HCT116 (cell line): ENCODE data around the gene SLC2A5. TPM values are rescaled to one million over a fixed set of nuclear protein-coding genes. Genes with fewer than 3 reads are reported as not detected.

Experiments
- ATAC-seq: fragments of 200-7000 bp; cut with Tn5 transposase; 2 replicates; pipeline ENCODE4 v1.9.1; 2020; ENCODE audit warnings: mild to moderate bottlenecking, moderate library complexity
- BruUV-seq: library from RNA; stranded (reverse); fragments of 400-500 nt; replicated peaks from 2 replicates; lab custom pipeline; 2021; lab: Mats Ljungman, UMichigan
- CTCF ChIA-PET: fragments of 300-600 bp; sonication (Branson Sonifier 250); formaldehyde crosslinking; loops from one replicate; lab custom pipeline; 2021; ENCODE audit warnings: antibody characterized with exemption; lab: Charles Lee
- POLR2A ChIA-PET: fragments of 300-600, 350-600 bp; sonication (Branson Sonifier 250); formaldehyde crosslinking; loops from one replicate; lab custom pipeline; 2021; ENCODE audit warnings: antibody characterized with exemption; lab: Charles Lee
- RAD21 ChIA-PET, 2 experiments: fragments of 300-600 bp; sonication (Branson Sonifier 250); formaldehyde crosslinking; loops; one replicate each; lab custom pipeline; 2023; ENCODE audit warnings: low total read pairs in 2 of 2; ENCODE audit not compliant: uncharacterized antibody in 2 of 2, unreplicated experiment in 2 of 2, low non-redundant PET in 1 of 2; lab: Charles Lee
- DNase-seq: peaks from one replicate; pipeline ENCODE4 v3.0.0-alpha.2; 2010; ENCODE audit warnings: low read depth, low spot score
- H2AFZ ChIP-seq: fragments of 200-600 bp; shearing (Covaris generic), sonication (generic); 2 replicates; pipeline ENCODE4 v1.6.1; 2017; ENCODE audit warnings: low read depth, mixed run types, mixed read lengths, antibody characterized with exemption, low read length; ENCODE audit not compliant: poor library complexity, severe bottlenecking
- H3K27ac ChIP-seq: 2 replicates; pipeline ENCODE4 v1.5.1; 2012; ENCODE audit warnings: low read depth, low read length
- H3K27me3 ChIP-seq: fragments of 200-600 bp; sonication (generic); 2 replicates; pipeline ENCODE4 v1.6.1; 2016; ENCODE audit warnings: mixed run types, low read length, mixed read lengths; ENCODE audit not compliant: insufficient read depth
- H3K36me3 ChIP-seq, 2 experiments: fragments of 200-500 bp in 1 of 2; fragments of 200-600 bp in 1 of 2; sonication (Bioruptor generic) in 1 of 2; sonication (generic) in 1 of 2; 2 replicates each; pipeline versions ENCODE4 v1.5.1 to v1.6.1; 2014 to 2016; ENCODE audit warnings: low read length in 2 of 2, inconsistent platforms in 1 of 2, mixed read lengths in 1 of 2, mixed run types in 1 of 2; ENCODE audit not compliant: insufficient read depth in 2 of 2, control insufficient read depth in 1 of 2
- H3K4me1 ChIP-seq, 2 experiments: fragments of 200-600 bp in 1 of 2; sonication (generic) in 1 of 2; 2 replicates each; pipeline versions ENCODE4 v1.5.1 to v1.6.1; 2012 to 2017; ENCODE audit warnings: low read length in 2 of 2, inconsistent platforms in 1 of 2, mild to moderate bottlenecking in 1 of 2, mixed read lengths in 1 of 2, mixed run types in 1 of 2, moderate library complexity in 1 of 2; ENCODE audit not compliant: insufficient read depth in 2 of 2, control insufficient read depth in 1 of 2
- H3K4me2 ChIP-seq: fragments of 200-600 bp; sonication (generic); 2 replicates; pipeline ENCODE4 v1.6.1; 2017; ENCODE audit warnings: mixed run types, low read length, mixed read lengths
- H3K4me3 ChIP-seq, 2 experiments: fragments of 200-600 bp in 1 of 2; sonication (generic) in 1 of 2; replicated peaks in 1 of 2; 2 replicates each; pipeline ENCODE4 v1.5.1; 2011 to 2016; ENCODE audit warnings: low read length in 2 of 2, control low read depth in 1 of 2, low read depth in 1 of 2, mild to moderate bottlenecking in 1 of 2, mixed read lengths in 1 of 2, mixed run types in 1 of 2
- H3K79me2 ChIP-seq: fragments of 200-600 bp; sonication (generic); 2 replicates; pipeline ENCODE4 v1.6.1; 2017; ENCODE audit warnings: mild to moderate bottlenecking, mixed run types, low read length, moderate library complexity, mixed read lengths; ENCODE audit not compliant: insufficient read depth
- H3K9ac ChIP-seq: fragments of 200-600 bp; sonication (generic); 2 replicates; pipeline ENCODE4 v1.6.1; 2016; ENCODE audit warnings: low read length, mixed read lengths
- H3K9me2 ChIP-seq: fragments of 200-600 bp; sonication (generic), shearing (Covaris generic); 2 replicates; pipeline ENCODE4 v1.6.1; 2017; ENCODE audit warnings: mixed run types, mild to moderate bottlenecking, moderate library complexity; ENCODE audit not compliant: insufficient read depth
- H3K9me3 ChIP-seq, 2 experiments: fragments of 200-500 bp in 1 of 2; fragments of 200-600 bp in 1 of 2; sonication (Bioruptor generic) in 1 of 2; sonication (generic) in 1 of 2; 2 replicates each; pipeline ENCODE4 v1.6.1; 2014 to 2017; ENCODE audit warnings: low read length in 2 of 2, mixed read lengths in 2 of 2, inconsistent platforms in 1 of 2, low read depth in 1 of 2, mild to moderate bottlenecking in 1 of 2, mixed run types in 1 of 2, moderate library complexity in 1 of 2; ENCODE audit not compliant: control insufficient read depth in 1 of 2, insufficient read depth in 1 of 2
- H4K20me1 ChIP-seq: fragments of 200-600 bp; sonication (generic), shearing (Covaris generic); 2 replicates; pipeline ENCODE4 v1.6.1; 2017; ENCODE audit warnings: mixed run types, mild to moderate bottlenecking, moderate library complexity; ENCODE audit not compliant: insufficient read depth
- CBX3 ChIP-seq: IDR thresholded peaks from 2 replicates; pipeline ENCODE4 v1.6.1; 2012; ENCODE audit warnings: low read depth
- CEBPB ChIP-seq: IDR thresholded peaks from 2 replicates; pipeline ENCODE4 v1.6.1; 2012; ENCODE audit warnings: low read depth
- EGR1 ChIP-seq: IDR thresholded peaks from 2 replicates; pipeline ENCODE4 v1.6.1; 2012; ENCODE audit warnings: low read depth
- ELF1 ChIP-seq: IDR thresholded peaks from 2 replicates; pipeline ENCODE4 v1.6.1; 2012; ENCODE audit warnings: low read depth, borderline replicate concordance
- EZH2phosphoT487 ChIP-seq: fragments of 200-600 bp; IDR thresholded peaks from 2 replicates; pipeline ENCODE4 v1.6.1; 2018; ENCODE audit warnings: antibody characterized with exemption, borderline replicate concordance
- JUND ChIP-seq: IDR thresholded peaks from 2 replicates; pipeline ENCODE4 v1.6.1; 2012
- POLR2A ChIP-seq: IDR thresholded peaks from 2 replicates; pipeline ENCODE4 v1.7.0; 2011; ENCODE audit warnings: borderline replicate concordance; ENCODE audit not compliant: insufficient read depth, insufficient read length; ENCODE audit errors: extremely low read depth
- POLR2AphosphoS5 ChIP-seq: IDR thresholded peaks from 2 replicates; pipeline ENCODE4 v1.6.1; 2011; ENCODE audit warnings: mild to moderate bottlenecking, low read depth, low read length, moderate library complexity
- SIN3A ChIP-seq: IDR thresholded peaks from 2 replicates; pipeline ENCODE4 v1.6.1; 2012; ENCODE audit warnings: low read depth
- SP1 ChIP-seq: IDR thresholded peaks from 2 replicates; pipeline ENCODE4 v1.6.1; 2012; ENCODE audit warnings: low read depth
- SRF ChIP-seq: IDR thresholded peaks from 2 replicates; pipeline ENCODE4 v1.6.1; 2012; ENCODE audit warnings: low read depth
- TCF7L2 ChIP-seq: IDR thresholded peaks from 2 replicates; pipeline ENCODE4 v1.7.0; 2011; ENCODE audit warnings: borderline replicate concordance, inconsistent platforms; ENCODE audit not compliant: insufficient read depth, insufficient read length; ENCODE audit errors: extremely low read depth
- ZFX ChIP-seq: fragments of 450-650 bp; IDR thresholded peaks from 2 replicates; pipeline ENCODE4 v1.6.1; 2017
- ZNF274 ChIP-seq: fragments of 200-500 bp; sonication (Bioruptor generic); IDR thresholded peaks from 2 replicates; pipeline ENCODE4 v1.6.1; 2014; ENCODE audit warnings: mild to moderate bottlenecking, low read depth, low read length, inconsistent platforms
- intact Hi-C: fragments of 100-400 bp; cut with micrococcal nuclease; formaldehyde crosslinking; loops from 2 replicates; pipeline ENCODE4 v1.10.0; 2022
- total RNA-seq: library from RNA; stranded (reverse); gene quantifications from one replicate; pipeline ENCODE4 v1.2.1, GENCODE V29; 2021; ENCODE audit not compliant: unreplicated experiment
- TF ChIP-seq, protein P1 (sequence below): IDR thresholded peaks from 2 replicates; pipeline ENCODE4 v1.6.1; 2012; ENCODE audit warnings: low read depth
- TF ChIP-seq, protein P2 (sequence below): IDR thresholded peaks from 2 replicates; pipeline ENCODE4 v1.6.1; 2011; ENCODE audit warnings: mild to moderate bottlenecking, low read length, moderate library complexity; ENCODE audit not compliant: insufficient replicate concordance; ENCODE audit errors: extremely low read depth

SLC2A5 gene
- total RNA-seq, 1 experiment from 2014 or later = not detected

DNA sequence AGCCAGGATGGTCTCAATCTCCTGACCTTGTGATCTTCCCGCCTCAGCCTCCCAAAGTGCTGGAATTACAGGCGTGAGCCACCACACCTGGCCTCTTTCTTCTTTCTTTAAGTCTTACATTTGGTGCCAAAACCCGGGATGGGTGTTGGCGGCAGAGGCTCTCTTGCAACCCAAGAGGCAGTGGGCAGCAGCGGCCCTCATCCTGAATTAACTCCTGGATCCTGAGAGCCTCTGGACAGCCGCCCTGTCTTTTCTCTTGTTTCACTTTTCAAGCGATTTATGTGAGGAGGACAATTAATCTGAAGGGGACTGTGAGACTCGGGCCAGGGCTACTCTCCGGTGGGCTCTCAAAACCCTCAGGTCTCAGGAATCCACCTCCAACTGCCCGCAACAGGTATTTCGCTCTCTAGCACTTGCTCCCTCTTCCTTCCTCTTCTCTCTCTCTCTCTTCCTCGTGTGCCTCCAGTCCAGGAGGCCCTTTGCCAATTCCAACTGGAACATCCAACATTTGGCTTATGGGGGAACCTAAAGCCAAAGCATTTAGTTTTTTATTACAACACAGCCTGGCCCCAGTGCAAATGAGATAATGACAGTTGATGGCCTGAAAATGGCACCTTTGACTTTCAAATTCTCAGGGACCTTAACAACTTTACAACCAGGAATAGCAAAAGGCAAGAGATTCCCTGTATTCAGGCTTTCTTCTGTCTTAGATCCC, 18.1 kb upstream of the SLC2A5 start:
- no peaks in the 10 kb centered on the region for H3K4me1 ChIP-seq
- ChIA-PET POLR2A (no interaction called here), CTCF (no interaction called here), RAD21 (no interaction called here)
- no peak overlapping the region for H3K27ac ChIP-seq
- no peaks in the 10 kb centered on the region; the same call in 1 of the 2 replicates for H3K27me3 ChIP-seq
- no peak for TF ChIP-seq CEBPB
- no peak for TF ChIP-seq SP1
- TF ChIP-seq EGR1 = no peak
- TF ChIP-seq EZH2phosphoT487 = no peak
- TF ChIP-seq POLR2A = no peak
- H3K36me3 ChIP-seq = no peaks in the 10 kb centered on the region
- intact Hi-C loops = no loop called here
- no peaks in the 10 kb centered on the region for H3K9me3 ChIP-seq
- H4K20me1 ChIP-seq = no peaks in the 10 kb centered on the region
- H3K4me2 ChIP-seq = no peak overlapping the region
- no peak for DNase-seq
- no peak overlapping the region for H3K9ac ChIP-seq
- no peak overlapping the region for H3K4me3 ChIP-seq
- H3K79me2 ChIP-seq = no peaks in the 10 kb centered on the region
- BruUV-seq = no TSS peak
- ATAC-seq = no peak
- H3K9me2 ChIP-seq = no peaks in the 10 kb centered on the region
- no peak overlapping the region for H2AFZ ChIP-seq

DNA sequence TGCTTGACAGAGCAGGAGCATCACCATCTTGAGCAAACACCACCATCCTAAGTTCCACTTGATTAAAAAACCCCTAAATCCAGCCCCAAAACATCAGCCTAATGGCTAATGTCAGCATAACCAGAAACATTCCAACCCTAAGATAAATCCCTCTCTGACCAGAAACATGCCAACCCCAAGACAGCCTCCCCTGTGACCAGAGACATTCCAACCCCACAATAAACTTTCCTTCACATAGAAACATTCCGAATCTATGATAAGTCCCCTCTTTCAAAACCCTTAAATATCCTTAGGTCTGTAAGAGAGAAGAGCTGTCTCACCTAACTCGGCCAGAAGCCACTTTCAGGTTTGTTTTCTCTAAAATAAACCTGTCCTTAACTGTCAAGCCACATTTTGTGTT, 17.4 kb upstream of the SLC2A5 start:
- Histone ChIP-seq H3K36me3 (no peaks in the 10 kb centered on the region), H4K20me1 (no peaks in the 10 kb centered on the region), H3K27me3 (no peaks in the 10 kb centered on the region), H3K9ac (no peak overlapping the region), H3K4me3 (no peak overlapping the region), H2AFZ (no peak overlapping the region), H3K79me2 (no peaks in the 10 kb centered on the region), H3K9me3 (no peaks in the 10 kb centered on the region), H3K27ac (no peak overlapping the region), H3K9me2 (no peaks in the 10 kb centered on the region), H3K4me2 (no peak overlapping the region), H3K4me1 (no peaks in the 10 kb centered on the region)
- ChIA-PET POLR2A (interaction anchor here (0.7 kb wide), 1 partner anchor 400 kb away, joined by 3 read pairs; no protein-coding TSS in a partner anchor), CTCF (no interaction called here), RAD21 (no interaction called here)
- no TSS peak for BruUV-seq
- ATAC-seq = no peak
- TF ChIP-seq ZFX (no peak), JUND (no peak), TCF7L2 (no peak), ELF1 (no peak), ZNF274 (no peak), SRF (no peak), CBX3 (no peak), SP1 (no peak), SIN3A (no peak), POLR2AphosphoS5 (no peak)
- TF ChIP-seq, protein P1, sequence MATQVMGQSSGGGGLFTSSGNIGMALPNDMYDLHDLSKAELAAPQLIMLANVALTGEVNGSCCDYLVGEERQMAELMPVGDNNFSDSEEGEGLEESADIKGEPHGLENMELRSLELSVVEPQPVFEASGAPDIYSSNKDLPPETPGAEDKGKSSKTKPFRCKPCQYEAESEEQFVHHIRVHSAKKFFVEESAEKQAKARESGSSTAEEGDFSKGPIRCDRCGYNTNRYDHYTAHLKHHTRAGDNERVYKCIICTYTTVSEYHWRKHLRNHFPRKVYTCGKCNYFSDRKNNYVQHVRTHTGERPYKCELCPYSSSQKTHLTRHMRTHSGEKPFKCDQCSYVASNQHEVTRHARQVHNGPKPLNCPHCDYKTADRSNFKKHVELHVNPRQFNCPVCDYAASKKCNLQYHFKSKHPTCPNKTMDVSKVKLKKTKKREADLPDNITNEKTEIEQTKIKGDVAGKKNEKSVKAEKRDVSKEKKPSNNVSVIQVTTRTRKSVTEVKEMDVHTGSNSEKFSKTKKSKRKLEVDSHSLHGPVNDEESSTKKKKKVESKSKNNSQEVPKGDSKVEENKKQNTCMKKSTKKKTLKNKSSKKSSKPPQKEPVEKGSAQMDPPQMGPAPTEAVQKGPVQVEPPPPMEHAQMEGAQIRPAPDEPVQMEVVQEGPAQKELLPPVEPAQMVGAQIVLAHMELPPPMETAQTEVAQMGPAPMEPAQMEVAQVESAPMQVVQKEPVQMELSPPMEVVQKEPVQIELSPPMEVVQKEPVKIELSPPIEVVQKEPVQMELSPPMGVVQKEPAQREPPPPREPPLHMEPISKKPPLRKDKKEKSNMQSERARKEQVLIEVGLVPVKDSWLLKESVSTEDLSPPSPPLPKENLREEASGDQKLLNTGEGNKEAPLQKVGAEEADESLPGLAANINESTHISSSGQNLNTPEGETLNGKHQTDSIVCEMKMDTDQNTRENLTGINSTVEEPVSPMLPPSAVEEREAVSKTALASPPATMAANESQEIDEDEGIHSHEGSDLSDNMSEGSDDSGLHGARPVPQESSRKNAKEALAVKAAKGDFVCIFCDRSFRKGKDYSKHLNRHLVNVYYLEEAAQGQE = no peak
- TF ChIP-seq, protein P2, sequence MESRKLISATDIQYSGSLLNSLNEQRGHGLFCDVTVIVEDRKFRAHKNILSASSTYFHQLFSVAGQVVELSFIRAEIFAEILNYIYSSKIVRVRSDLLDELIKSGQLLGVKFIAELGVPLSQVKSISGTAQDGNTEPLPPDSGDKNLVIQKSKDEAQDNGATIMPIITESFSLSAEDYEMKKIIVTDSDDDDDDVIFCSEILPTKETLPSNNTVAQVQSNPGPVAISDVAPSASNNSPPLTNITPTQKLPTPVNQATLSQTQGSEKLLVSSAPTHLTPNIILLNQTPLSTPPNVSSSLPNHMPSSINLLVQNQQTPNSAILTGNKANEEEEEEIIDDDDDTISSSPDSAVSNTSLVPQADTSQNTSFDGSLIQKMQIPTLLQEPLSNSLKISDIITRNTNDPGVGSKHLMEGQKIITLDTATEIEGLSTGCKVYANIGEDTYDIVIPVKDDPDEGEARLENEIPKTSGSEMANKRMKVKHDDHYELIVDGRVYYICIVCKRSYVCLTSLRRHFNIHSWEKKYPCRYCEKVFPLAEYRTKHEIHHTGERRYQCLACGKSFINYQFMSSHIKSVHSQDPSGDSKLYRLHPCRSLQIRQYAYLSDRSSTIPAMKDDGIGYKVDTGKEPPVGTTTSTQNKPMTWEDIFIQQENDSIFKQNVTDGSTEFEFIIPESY = no peak
- intact Hi-C loops = no loop called here
- no peak for DNase-seq
